Epithelial cell of esophagus (primary cell): ENCODE data around the gene FSTL5.
A peak's percentile ranks its signal among the peaks of the same experiment; 100 is the strongest.

Source experiments
- DNase-seq: peaks from one replicate; pipeline ENCODE4 v3.0.0; 2010; ENCODE audit warnings: low read depth
- H3K4me3 ChIP-seq: 2 replicates; pipeline ENCODE4 v1.5.1; 2011; ENCODE audit warnings: mild to moderate bottlenecking, low read length, control low read depth
- CTCF ChIP-seq: IDR thresholded peaks from 2 replicates; pipeline ENCODE4 v1.5.1; 2011; ENCODE audit warnings: low read depth, mild to moderate bottlenecking, low read length, control low read depth, inconsistent platforms; ENCODE audit not compliant: insufficient read depth; ENCODE audit errors: missing control alignments

The FSTL5 gene

GRCh38 chr4:161948026-161948770, 215.6 kb downstream of the FSTL5 start:
- no peak for DNase-seq
- TF ChIP-seq CTCF, result no peak
- H3K4me3 ChIP-seq, result no peak overlapping the region

GRCh38 chr4:161937596-161937995, 226.2 kb downstream of the FSTL5 start:
- no peak overlapping the region for H3K4me3 ChIP-seq
- no peak for TF ChIP-seq CTCF
- DNase-seq, result peak; percentile 2

DNA sequence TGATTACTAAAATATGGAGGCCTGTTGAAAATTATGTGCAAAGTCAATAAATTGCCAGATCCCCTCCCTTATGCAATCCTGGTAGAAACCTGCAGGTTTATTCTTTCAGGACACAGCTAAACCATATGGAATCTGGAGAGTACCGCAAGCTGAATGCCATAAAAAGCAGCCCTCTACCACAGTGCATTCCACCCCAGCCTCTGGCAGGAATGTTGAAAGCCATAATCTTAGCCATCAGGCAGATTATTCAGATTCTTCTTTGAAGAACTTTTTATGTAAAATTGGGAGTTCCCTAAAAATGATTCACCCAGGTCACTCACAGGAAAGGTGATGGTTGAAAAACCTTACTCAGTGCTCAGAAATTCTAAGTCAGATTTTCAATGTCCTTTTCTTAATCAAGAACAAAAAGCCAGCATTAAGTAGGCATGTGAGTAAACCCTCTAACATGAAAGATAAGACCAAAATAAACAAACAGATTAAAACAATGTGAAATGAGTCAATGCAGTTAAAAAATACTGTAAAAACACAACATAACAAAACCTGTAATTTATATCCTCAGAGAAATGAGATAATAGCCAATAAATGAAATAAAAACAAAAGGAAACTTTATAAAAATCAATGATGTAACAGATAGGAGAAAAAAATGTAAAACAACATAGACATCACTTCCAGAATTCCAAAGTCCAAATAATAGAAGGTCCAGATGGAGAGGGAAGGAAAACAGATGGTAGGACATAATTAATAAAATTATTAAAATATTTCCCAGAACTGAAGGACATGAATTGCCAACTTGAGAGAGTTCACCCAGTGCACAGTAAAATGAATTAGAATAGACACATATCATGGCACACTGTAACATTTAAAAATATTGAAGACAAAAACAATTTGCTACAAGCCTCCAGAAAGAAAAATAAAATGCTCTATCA, 226.9 kb downstream of the FSTL5 start:
- no peak for TF ChIP-seq CTCF
- H3K4me3 ChIP-seq, result no peak overlapping the region
- DNase-seq, result peak; percentile 95

GRCh38 chr4:161931089-161931488, 232.7 kb downstream of the FSTL5 start:
- H3K4me3 ChIP-seq, result no peak overlapping the region
- peak; percentile 44 for DNase-seq
- no peak for TF ChIP-seq CTCF

DNA sequence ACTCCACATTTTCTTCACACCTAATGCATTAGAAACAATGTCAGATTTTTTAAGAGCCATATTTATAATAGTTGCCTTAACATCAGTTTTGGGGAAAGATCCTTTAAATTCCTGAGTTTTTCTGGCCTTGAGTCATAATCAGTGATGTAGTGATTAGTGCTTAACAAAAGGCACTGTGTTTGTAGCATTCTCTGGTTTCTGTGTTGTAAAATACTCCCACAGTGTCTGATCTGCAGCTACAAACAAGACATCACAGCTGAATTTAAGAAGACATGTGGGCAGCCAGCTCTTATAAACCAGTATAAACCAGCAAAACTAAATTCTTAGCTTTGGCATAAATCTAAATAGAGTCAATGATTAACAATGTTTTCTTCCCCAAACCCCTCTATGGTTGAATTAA, 233.8 kb downstream of the FSTL5 start:
- TF ChIP-seq CTCF, result no peak

GRCh38 chr4:161926033-161926828, 237.6 kb downstream of the FSTL5 start:
- no peak for TF ChIP-seq CTCF
- no peak overlapping the region for H3K4me3 ChIP-seq
- no peak for DNase-seq

More for the DNA sequence above, 233.8 kb downstream of the FSTL5 start:
- no peak for DNase-seq
- no peak overlapping the region for H3K4me3 ChIP-seq
